MG63 (cell line): ENCODE results near the gene ANKRD13D. TPM values are rescaled to one million over a fixed set of nuclear protein-coding genes. Genes with fewer than 3 reads are reported as not detected.
A peak's percentile ranks its signal among the peaks of the same experiment; 100 is the strongest.
"Not testable (repeated sequence)": the region's sequence is repeated elsewhere in the genome, so short reads cannot be mapped to it uniquely, and the experiment has no call there.

Experiments used
- DNase-seq: peaks from one replicate; pipeline ENCODE4 v3.0.0-alpha.2; 2020
- H3K27me3 ChIP-seq: fragments of 250-450 bp; sonication (Bioruptor Pico); 2 replicates; pipeline ENCODE4 v1.5.1; 2020; ENCODE audit warnings: mild to moderate bottlenecking, moderate library complexity
- H3K36me3 ChIP-seq: fragments of 250-450 bp; sonication (Bioruptor Pico); 2 replicates; pipeline ENCODE4 v1.5.1; 2020; ENCODE audit warnings: mild to moderate bottlenecking, moderate library complexity
- H3K4me3 ChIP-seq: fragments of 250-450 bp; sonication (Bioruptor Pico); 2 replicates; pipeline ENCODE4 v1.5.1; 2020; ENCODE audit warnings: mild to moderate bottlenecking, moderate library complexity
- H3K9me3 ChIP-seq: fragments of 250-450 bp; sonication (Bioruptor Pico); 2 replicates; pipeline ENCODE4 v1.5.1; 2020; ENCODE audit warnings: mild to moderate bottlenecking, moderate library complexity
- total RNA-seq: library from RNA; depleted of rRNA; stranded (reverse); fragments of >200 nt; shearing (Covaris generic); gene quantifications from 2 replicates; pipeline ENCODE4 v1.2.3, GENCODE V29; 2014; ENCODE audit warnings: low replicate concordance

The ANKRD13D gene
- total RNA-seq, 1 experiment from 2014 or later, result 25.8 TPM

DNA sequence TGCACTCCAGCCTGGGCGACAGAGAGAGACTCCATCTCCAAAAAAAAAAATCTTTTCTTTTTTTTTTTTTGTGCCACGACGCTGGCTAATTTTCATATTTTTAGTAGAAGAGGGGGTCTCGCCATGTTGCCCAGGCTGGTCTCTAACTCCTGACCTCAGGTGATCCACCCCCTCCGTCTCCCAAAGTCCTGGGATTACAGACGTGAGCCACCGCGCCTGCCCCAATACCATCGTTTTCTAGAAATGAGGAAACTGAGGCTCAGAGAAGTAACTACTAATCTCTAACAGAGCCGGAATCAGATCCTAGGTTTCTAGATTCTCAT, 27.7 kb downstream of the ANKRD13D start:
- Histone ChIP-seq H3K4me3 (peak overlapping the region; percentile 65), H3K9me3 (no peaks in the 10 kb centered on the region), H3K27me3 (no peaks in the 10 kb centered on the region), H3K36me3 (no peaks in the 10 kb centered on the region)
- DNase-seq, result no peak

DNA sequence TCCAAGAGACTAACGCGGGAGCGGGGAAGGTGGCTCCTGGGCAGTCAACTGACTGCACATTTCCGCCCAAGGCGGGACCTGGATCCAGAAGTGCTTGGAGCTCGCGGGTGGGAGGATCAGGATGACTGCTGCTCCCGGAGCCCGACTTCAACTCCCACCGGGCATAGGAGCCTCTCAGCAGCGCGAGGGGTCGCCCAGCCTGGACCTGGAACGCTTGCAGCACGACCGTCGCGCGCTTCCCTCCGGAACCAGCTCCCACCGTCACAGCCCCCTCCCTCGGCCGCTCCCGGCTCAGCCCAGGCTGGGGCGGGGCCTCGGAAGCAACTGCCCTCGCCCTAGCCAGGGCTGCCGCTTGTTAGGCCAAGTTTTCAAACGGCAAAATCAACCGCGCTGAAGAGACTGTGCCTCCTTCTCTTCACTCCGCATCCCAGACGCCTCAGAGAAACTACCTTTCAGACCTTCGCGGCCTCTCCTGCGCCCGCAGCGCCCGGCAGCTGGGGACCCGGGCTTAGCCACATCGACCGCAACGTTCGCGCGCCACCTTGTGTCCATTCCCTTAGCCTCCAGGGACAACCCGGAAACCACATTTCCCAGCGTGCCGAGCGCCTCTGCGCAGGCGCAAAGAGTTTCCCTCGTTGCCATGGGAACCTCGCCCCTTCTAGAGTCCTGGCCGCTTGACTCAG, 28.2 kb downstream of the ANKRD13D start:
- Histone ChIP-seq H3K36me3 (no peaks in the 10 kb centered on the region), H3K4me3 (peak overlapping the region; percentile 65), H3K9me3 (no peaks in the 10 kb centered on the region), H3K27me3 (no peaks in the 10 kb centered on the region)
- peak; percentile 91 for DNase-seq

GRCh38 chr11:67317888-67318555, 28.9 kb downstream of the ANKRD13D start:
- no peaks in the 10 kb centered on the region for H3K36me3 ChIP-seq
- no peaks in the 10 kb centered on the region for H3K27me3 ChIP-seq
- H3K4me3 ChIP-seq, result peak overlapping the region; percentile 65
- no peaks in the 10 kb centered on the region for H3K9me3 ChIP-seq
- DNase-seq, result no peak

DNA sequence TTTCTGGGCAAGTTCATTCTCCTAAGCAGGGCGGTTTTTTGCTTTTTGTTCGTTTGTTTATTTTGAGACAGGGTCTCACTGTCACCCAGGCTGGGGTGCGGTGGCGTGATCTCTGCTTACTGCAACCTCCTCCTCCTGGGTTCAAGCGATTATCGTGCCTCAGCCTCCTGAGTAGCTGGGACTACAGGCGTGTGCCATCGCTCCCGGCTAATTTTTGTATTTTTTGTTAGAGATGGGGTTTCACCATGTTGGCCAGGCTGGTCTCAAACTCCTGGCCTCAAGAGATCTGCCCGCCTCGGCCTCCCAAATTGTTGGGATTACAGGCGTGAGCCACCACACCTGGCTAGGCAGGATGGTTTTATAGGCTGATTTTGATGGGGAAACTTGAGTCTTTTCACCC, 29.8 kb downstream of the ANKRD13D start:
- H3K36me3 ChIP-seq, H3K9me3 ChIP-seq, DNase-seq, H3K27me3 ChIP-seq, H3K4me3 ChIP-seq: not testable (repeated sequence)

DNA sequence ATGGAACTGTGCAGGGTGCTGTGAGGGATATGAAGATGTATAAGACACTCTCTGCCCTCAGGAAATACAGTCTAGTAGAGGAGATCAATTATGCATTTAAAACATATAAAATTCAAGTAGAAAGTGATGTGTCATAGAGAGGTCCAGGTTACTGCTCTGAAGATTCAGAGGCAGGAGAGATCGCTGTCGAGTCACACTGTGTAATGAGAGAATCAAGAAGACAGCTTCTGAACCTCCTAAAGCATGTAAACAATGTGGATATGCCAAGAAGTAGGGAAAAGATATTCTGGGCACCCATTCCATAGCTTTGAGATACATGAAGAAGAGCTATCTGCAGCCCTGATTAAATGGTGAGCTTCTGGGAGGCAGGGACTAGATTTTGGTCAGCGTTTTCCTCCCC, 30.9 kb downstream of the ANKRD13D start:
- no peak for DNase-seq
- H3K27me3 ChIP-seq, result no peaks in the 10 kb centered on the region
- no peaks in the 10 kb centered on the region for H3K36me3 ChIP-seq
- H3K9me3 ChIP-seq, result no peaks in the 10 kb centered on the region
- no peak overlapping the region for H3K4me3 ChIP-seq

DNA sequence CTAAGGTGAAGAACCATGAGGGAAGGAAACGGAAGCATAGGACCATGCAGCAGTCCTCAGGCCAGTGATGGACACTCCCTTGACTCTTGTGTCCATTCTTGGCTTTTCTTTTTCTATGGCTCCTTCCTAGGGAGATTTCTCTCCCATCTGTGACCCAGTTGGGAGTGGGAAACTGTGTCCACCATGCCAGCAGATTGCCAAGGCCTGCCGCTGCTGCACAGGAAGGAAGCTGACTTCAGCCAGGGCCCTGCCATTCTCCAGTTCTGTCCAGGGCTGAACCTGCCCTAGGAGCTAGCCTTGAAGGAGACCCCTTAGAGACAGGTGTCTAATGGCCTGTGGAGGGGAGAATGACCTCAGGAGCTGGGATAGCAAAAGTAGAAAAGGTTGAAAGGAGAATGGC, 31.6 kb downstream of the ANKRD13D start:
- no peak for DNase-seq
- Histone ChIP-seq H3K9me3 (no peaks in the 10 kb centered on the region), H3K4me3 (no peak overlapping the region), H3K36me3 (no peaks in the 10 kb centered on the region), H3K27me3 (no peaks in the 10 kb centered on the region)

- no peaks in the 10 kb centered on the region for H3K36me3 ChIP-seq
These were observed 32.3 kb downstream of the ANKRD13D start for GRCh38 chr11:67321313-67321871.

GRCh38 chr11:67322049-67322448, 32.9 kb downstream of the ANKRD13D start:
- H3K9me3 ChIP-seq, result no peaks in the 10 kb centered on the region
- DNase-seq, result no peak
- no peaks in the 10 kb centered on the region for H3K36me3 ChIP-seq
- H3K27me3 ChIP-seq, result no peaks in the 10 kb centered on the region
- no peak overlapping the region for H3K4me3 ChIP-seq

More at GRCh38 chr11:67321313-67321871, 32.3 kb downstream of the ANKRD13D start:
- H3K9me3 ChIP-seq, result no peaks in the 10 kb centered on the region
- no peaks in the 10 kb centered on the region for H3K27me3 ChIP-seq
- H3K4me3 ChIP-seq, result no peak overlapping the region
- no peak for DNase-seq

DNA sequence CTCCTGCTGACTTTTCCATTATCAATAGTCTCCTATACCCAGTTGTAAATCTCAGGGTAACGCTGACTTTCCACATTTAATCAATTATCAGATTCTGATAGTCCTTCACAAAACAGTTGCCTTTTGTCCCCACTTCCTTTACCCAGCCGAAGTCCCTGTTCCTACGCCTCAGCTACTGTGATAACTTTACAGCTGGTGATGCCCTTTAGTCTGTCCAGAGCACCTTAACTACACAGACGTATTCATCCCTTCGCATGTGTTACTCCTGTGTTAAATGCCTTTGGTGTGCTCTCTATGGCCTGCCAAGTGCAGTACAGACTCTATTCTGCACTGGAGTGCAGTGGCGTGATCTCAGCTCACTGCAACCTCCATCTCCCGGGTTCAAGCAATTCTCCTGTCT, 34.4 kb downstream of the ANKRD13D start:
- no peaks in the 10 kb centered on the region for H3K36me3 ChIP-seq
- H3K27me3 ChIP-seq, result no peaks in the 10 kb centered on the region
- no peak overlapping the region for H3K4me3 ChIP-seq
- DNase-seq, result no peak
- no peaks in the 10 kb centered on the region for H3K9me3 ChIP-seq

- DNase-seq, result no peak
- no peaks in the 10 kb centered on the region for H3K27me3 ChIP-seq
- no peaks in the 10 kb centered on the region; the same call in 1 of the 2 replicates for H3K36me3 ChIP-seq
- no peak overlapping the region for H3K4me3 ChIP-seq
- peaks cover under 1% of the 10 kb centered on the region; the same call in 1 of the 2 replicates for H3K9me3 ChIP-seq
These were observed 43.1 kb downstream of the ANKRD13D start for GRCh38 chr11:67332081-67332691.

DNA sequence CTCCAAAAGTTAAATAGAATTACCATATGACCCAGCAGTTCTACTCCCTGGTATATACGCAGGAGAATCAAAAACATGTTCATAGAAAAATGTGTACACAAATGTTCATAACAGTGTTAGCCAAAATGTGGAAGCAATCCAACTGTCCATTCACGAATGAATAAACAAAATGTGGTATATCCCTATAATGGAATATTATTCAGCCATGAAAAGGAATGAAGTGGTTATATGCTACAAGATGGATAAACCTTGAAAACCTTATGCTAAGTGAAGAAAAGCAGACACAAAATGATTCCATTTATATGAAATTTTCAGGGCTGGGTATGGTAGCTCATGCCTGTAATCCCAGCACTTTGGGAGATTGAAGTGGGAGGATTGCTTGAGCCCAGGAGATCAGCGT, 48.2 kb downstream of the ANKRD13D start:
- Histone ChIP-seq H3K27me3 (no peaks in the 10 kb centered on the region), H3K4me3 (no peak overlapping the region), H3K36me3 (no peaks in the 10 kb centered on the region), H3K9me3 (peaks cover 3% of the 10 kb centered on the region)
- no peak for DNase-seq

- H3K4me3 ChIP-seq, result no peak overlapping the region
- peaks cover 3% of the 10 kb centered on the region; the same call in 1 of the 2 replicates for H3K9me3 ChIP-seq
- H3K27me3 ChIP-seq, result no peaks in the 10 kb centered on the region
- no peaks in the 10 kb centered on the region for H3K36me3 ChIP-seq
- no peak for DNase-seq
These were observed 55.2 kb downstream of the ANKRD13D start for GRCh38 chr11:67344264-67344663.

DNA sequence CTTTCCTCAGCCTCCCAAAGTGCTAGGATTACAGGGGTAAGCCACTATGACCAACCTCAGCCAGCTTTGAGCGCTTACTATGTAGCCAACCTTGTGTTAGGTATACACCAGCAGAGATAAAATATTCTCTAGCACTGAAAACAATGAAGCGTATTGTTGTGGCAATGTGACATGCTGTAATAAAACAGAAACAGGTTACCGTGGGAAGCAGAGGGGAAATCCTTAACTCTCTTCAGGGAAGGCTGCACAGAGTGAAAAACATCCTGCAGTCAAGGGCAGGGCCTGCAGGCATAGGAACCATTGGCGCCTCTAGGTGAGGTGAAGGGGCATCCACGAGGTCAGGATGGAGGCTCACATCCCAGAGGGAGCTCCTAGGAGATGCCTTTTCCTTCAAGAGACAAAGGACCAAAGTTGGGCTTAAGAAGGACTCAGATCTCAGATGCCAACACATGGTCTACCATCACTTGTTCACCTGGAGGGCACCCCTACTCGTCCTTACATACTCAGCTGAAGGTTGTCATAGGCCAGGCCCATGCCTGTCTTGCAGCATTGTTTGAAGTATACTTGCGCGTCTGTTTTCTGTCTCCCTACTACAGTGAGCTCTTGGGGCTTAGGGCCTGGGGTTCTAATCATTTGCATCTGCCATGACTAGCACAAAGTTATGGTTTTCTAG, 56.3 kb downstream of the ANKRD13D start:
- Histone ChIP-seq H3K36me3 (no peaks in the 10 kb centered on the region), H3K4me3 (no peak overlapping the region), H3K27me3 (no peaks in the 10 kb centered on the region), H3K9me3 (peaks cover 3% of the 10 kb centered on the region; the same call in 1 of the 2 replicates)
- no peak for DNase-seq

DNA sequence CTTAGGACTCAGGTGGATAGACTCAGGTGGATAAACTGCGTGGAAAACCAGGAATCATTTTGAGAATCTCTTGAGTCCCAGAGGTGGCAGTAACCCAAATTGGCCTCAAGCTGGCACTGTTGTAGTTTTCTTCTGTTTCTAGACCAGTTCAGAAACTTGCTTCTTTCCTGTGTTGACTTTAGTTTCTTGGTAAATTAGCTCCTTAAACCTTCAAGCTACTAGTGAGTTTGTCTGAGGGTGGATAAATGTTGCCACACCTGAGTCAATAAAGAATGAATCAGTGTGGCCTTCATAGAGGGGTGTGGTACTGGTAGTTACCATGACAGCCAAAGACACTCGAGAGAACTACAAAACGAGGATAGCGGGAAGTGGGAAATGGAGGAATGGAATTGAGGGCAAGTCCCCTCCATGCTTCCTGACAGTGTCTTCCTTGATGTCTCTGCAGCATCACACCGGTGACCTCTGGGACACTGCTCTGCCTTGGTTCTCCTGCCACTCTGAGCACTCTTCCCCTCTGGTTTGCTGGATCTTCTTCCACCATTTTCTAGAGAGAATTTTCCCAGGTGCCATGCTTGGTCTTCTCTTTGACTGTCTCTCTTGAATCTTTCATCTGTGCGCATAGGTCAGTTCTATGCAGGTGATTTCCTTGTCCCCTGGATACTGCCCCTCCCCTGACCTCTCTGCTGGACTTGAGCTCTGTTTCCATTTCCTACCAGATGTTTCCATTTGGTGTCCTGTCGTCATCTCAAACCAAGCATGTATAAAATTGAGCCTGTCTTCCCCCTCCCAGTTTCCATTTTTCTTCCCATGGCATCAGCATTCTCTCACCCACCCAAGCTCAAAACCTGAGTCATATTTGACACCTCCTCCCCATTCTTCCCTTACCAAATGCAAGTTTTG, 57.1 kb downstream of the ANKRD13D start:
- Histone ChIP-seq H3K36me3 (peaks cover 3% of the 10 kb centered on the region; the same call in 1 of the 2 replicates), H3K4me3 (no peak overlapping the region), H3K9me3 (peaks cover 3% of the 10 kb centered on the region; the same call in 1 of the 2 replicates), H3K27me3 (no peaks in the 10 kb centered on the region)
- DNase-seq, result peak; percentile 32

DNA sequence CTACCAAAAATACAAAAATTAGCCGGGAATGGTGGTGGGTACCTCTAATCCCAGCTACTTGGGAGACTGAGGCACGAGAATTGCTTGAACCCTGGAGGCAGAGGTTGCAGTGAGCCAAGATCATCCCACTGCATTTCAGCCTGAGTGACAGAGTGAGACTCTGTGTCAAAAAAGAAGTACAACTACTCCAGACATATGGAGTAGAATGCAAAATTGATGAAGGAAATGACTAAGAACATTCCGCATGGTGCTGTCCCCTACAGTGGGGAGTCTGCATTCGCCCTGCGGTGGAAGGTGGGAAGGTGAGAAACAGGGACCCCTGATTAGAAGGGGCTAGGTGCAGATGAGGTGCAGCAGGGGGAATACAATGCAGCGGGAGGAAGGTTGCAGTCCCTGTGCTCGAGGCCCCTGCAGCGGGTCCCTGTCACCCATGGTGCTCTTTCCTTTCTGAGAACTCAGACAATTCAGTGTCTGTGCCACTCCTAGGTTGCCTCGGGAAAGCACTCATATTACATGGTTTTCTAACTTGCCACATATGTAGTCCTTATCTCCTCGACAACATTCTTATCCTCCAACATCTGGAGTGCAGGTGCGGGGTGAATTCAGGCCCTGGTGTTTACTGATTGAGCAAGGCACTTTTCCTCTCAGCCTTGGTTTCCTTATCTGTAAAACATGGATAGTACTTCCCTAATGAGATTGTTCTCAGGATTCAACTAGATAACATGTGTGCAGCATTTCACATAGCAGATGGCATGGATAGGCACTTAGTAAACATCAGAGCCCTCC, 59.1 kb downstream of the ANKRD13D start:
- no peak for DNase-seq

More for the DNA sequence above, 59.1 kb downstream of the ANKRD13D start:
- Histone ChIP-seq H3K36me3 (peaks cover 8% of the 10 kb centered on the region), H3K4me3 (no peak overlapping the region), H3K9me3 (no peaks in the 10 kb centered on the region), H3K27me3 (no peaks in the 10 kb centered on the region)
